Measurements from ENCODE around the gene SPOCK1.

Gene SPOCK1

GRCh38 chr5:137134920-137135532 lies 364.1 kb downstream of the SPOCK1 start:
- Histone ChIP-seq H3K27me3 (no peaks in the 10 kb centered on the region), H3K9me3 (no peaks in the 10 kb centered on the region), H3K4me1 (no peaks in the 10 kb centered on the region), H3K36me3 (no peaks in the 10 kb centered on the region), H3K27ac (no peak overlapping the region), H3K4me3 (no peak overlapping the region)
- DNase-seq: no peak
- intact Hi-C loops (cut with DNase I; ENCODE audit: low total_unique reads): no loop called here
- TF ChIP-seq, protein P1, sequence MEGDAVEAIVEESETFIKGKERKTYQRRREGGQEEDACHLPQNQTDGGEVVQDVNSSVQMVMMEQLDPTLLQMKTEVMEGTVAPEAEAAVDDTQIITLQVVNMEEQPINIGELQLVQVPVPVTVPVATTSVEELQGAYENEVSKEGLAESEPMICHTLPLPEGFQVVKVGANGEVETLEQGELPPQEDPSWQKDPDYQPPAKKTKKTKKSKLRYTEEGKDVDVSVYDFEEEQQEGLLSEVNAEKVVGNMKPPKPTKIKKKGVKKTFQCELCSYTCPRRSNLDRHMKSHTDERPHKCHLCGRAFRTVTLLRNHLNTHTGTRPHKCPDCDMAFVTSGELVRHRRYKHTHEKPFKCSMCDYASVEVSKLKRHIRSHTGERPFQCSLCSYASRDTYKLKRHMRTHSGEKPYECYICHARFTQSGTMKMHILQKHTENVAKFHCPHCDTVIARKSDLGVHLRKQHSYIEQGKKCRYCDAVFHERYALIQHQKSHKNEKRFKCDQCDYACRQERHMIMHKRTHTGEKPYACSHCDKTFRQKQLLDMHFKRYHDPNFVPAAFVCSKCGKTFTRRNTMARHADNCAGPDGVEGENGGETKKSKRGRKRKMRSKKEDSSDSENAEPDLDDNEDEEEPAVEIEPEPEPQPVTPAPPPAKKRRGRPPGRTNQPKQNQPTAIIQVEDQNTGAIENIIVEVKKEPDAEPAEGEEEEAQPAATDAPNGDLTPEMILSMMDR (IDR thresholded peaks at IDR 0.05): no peak

- Histone ChIP-seq H3K36me3 (no peaks in the 10 kb centered on the region), H3K4me1 (no peaks in the 10 kb centered on the region), H3K4me3 (no peak overlapping the region), H3K9me3 (no peaks in the 10 kb centered on the region), H3K27me3 (no peaks in the 10 kb centered on the region), H3K27ac (no peak overlapping the region)
- intact Hi-C loops (cut with DNase I; ENCODE audit: low total_unique reads): no loop called here
- TF ChIP-seq, protein P1 (IDR thresholded peaks at IDR 0.05): no peak
- DNase-seq: no peak
Observed at GRCh38 chr5:137129886-137130680, 369.0 kb downstream of the SPOCK1 start.

- no peaks in the 10 kb centered on the region for H3K27me3 ChIP-seq
- no peaks in the 10 kb centered on the region for H3K36me3 ChIP-seq
- H3K9me3 ChIP-seq: no peaks in the 10 kb centered on the region
- no peak for DNase-seq
- no peaks in the 10 kb centered on the region for H3K4me1 ChIP-seq
- intact Hi-C loops (cut with DNase I; ENCODE audit: low total_unique reads): no loop called here
- TF ChIP-seq, protein P1 (IDR thresholded peaks at IDR 0.05): no peak
- no peak overlapping the region for H3K4me3 ChIP-seq
- no peak overlapping the region for H3K27ac ChIP-seq
Observed at GRCh38 chr5:137128012-137128411, 371.1 kb downstream of the SPOCK1 start.

- TF ChIP-seq, protein P1 (IDR thresholded peaks at IDR 0.05): no peak
- intact Hi-C loops (cut with DNase I; ENCODE audit: low total_unique reads): no loop called here
- no peak for DNase-seq
- Histone ChIP-seq H3K27ac (no peak overlapping the region), H3K4me3 (no peak overlapping the region), H3K4me1 (no peaks in the 10 kb centered on the region), H3K36me3 (no peaks in the 10 kb centered on the region), H3K27me3 (no peaks in the 10 kb centered on the region), H3K9me3 (no peaks in the 10 kb centered on the region)
Observed at GRCh38 chr5:137126829-137127228, 372.3 kb downstream of the SPOCK1 start.

- H3K9me3 ChIP-seq: no peaks in the 10 kb centered on the region
- TF ChIP-seq, protein P1 (IDR thresholded peaks at IDR 0.05): no peak
- no peak for DNase-seq
- no peaks in the 10 kb centered on the region for H3K4me1 ChIP-seq
- H3K4me3 ChIP-seq: no peak overlapping the region
- no peak overlapping the region for H3K27ac ChIP-seq
- no peaks in the 10 kb centered on the region for H3K27me3 ChIP-seq
- intact Hi-C loops (cut with DNase I; ENCODE audit: low total_unique reads): no loop called here
- H3K36me3 ChIP-seq: no peaks in the 10 kb centered on the region
Observed at GRCh38 chr5:137122558-137122957, 376.6 kb downstream of the SPOCK1 start.

Measured in tibial artery (tissue), 4 donors.